Activated naive CD4-positive, alpha-beta T cell treated with Interleukin-2 at 50 U/mL for 16 hours (primary cell): ENCODE results near the gene TMEM44.

Source experiments
- DNase-seq: peaks from one replicate; pipeline ENCODE4 v3.0.0-alpha.2; 2020

TMEM44 gene

DNA sequence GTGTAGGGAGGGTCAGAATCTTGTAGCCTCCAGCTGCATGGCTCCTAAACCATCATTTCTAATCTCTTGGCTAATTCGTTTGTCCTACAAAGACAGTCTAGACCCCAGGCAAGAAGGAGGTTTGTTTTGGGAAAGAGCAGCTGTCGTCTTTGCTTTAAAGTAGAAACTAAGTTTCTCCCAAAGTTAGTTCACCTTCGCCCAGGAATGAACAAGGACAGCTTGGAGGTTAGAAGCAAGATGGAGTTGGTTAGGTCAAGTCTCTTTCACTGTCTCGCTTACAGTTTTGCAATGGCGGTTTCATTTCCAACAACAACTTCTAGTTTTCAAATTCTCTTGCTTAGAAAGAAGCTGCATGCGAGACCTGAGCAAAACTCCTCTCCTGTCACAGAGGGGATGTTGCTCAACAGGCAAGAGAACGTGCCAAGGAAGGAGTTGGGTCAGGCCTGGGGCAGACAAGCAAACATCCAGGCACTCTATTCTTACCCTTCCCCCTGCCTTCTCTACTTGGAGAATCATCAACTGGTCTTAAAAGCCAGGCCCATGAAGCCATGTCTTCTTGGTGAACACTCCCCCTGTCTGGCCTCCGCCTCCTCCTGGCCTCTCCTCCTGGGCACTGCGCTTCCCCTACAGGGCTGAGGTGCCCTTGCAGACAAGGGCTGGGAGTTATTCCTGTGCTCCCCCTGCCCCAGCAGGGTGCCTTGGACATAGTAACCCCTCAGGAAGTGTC, 57.6 kb downstream of the TMEM44 start:
- DNase-seq = no peak

- no peak for DNase-seq
Measured at GRCh38 chr3:194574639-194575483, 58.4 kb downstream of the TMEM44 start.

GRCh38 chr3:194573680-194574437, 59.4 kb downstream of the TMEM44 start:
- peak; percentile 50 for DNase-seq

DNA sequence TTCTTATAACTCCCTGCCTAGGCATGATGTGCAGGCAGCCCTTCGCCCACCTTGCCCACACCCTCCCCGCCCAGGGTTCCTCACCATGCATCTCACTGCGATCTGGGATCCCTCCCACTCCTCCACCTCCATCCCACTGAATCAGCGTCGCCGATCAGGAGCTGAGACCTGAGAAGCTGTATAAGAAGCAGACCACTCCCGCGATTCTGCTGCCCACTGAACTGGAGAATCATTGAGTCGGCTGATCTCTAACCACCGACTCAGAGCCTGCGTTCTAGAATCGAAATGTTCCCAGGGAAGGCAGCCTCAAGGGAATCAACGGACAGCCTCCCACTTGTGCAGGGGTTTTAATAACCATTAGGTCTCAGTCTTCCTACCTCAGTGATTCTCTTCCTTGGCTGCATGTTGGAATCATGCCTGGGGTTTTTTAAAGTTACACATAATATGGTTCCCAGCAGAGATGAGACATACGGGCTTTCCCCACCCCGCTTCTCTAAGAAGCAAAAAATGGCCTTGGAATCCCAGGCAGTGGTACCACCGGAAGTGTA, 60.2 kb downstream of the TMEM44 start:
- no peak for DNase-seq

DNA sequence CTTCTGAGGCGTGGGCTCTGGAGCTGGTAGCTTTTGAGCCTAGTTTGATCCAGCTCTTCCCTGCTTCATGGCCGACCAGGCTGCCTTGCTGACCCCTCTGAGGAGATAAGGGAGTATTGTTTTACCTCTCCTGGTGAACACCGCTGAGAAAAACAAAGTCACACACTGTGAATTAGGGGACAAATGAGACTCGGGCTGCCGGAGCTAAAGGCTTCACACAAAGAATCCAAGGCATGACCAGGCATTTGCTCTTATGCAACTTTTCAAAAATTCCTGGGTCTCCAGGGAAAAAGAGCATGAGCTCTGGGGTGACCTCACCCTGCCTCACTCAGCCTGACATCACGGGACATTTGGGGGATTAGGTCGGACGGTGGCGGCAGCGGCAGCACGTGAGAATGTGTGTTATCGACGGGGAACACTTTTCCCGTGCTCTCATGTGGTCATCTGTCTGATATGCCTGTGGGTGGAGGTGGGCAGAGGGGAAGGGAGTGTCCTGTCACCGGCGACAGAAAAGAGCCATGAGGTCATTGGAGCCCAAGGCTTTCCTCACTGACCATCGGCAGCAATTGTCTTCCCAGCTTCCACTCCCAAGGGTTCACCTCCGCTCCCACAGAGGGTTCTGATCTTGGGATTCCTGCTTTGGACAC, 61.0 kb downstream of the TMEM44 start:
- no peak for DNase-seq

DNA sequence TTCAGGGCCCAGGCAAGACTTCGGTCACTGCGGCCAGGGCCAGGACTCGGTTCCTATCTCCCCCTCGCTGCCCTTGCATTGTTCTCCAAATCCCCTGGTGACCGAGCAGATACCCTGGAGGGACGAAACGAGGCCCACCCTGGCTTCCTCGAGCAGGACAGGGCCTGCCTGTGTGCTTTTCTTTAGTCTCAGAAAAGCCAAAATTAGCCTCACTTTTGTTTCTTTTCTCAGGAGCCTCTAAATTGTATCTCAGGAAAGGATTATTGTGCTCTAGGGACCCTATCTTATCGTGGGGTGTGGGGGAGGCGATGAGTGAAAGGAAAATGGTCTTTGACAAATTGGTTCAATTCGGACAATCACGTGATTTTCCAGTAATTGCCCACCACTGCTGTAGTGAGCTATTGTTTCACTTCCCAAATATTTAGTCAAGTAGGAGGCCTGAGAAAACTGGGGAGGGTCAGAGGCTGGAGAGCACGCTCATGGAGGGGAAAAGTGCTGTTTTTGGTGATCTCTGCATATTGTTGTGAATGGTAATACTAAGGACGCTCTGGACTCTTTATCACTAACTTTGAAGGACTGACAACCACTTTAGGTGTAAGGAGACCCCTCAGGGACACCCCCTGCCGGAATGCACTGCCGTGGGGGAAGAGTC, 61.6 kb downstream of the TMEM44 start:
- no peak for DNase-seq

DNA sequence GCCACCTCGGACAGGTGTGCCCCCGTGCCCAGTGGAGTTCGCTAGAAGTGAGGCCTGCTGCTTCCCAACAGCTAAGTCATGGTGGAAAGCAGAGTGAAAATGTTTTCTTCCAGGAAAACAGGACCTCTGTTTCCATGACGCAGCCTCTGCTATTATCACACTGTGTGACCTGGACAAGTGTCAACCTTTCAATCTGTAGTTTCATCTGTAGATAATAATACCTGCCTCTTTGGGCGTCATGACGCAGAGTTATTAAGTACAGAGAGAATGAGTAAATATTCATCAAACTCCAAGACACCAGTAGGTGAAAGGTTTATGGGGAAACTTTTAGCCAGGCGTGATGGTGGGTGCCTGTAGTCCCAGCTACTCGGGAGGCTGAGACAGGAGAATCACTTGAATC, 62.3 kb downstream of the TMEM44 start:
- no peak for DNase-seq

GRCh38 chr3:194570235-194570634, 63.0 kb downstream of the TMEM44 start:
- no peak for DNase-seq

- no peak for DNase-seq
Measured at GRCh38 chr3:194569252-194569651, 64.0 kb downstream of the TMEM44 start.

DNA sequence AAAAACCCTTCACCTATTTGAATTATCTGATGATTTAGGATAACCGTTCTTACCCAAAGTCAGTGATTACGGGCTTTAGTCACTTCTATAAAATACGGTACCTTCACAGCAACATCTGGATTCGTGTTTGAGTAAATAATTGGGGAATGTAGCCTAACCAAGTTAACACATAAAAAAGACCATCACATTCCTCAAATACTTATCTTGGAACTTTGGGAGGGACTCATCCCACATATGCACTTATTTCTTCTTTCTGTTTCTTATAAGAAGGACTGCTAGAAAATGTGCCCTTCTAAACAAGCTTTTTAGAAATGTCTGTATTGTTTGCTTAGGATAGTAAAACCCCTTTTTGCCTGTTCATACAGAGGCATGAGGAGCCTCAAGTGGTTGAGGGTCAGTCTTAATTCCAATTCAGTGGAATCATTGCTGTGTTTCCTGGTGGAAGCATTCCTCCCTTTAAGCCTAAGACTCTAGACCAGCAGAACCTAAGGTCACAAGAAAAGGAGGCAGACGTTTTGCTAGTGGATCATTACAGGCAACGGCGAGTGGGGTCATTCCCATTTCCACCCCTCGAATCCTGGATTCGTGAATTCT, 67.5 kb downstream of the TMEM44 start:
- no peak for DNase-seq

GRCh38 chr3:194562986-194563385, 70.2 kb downstream of the TMEM44 start:
- DNase-seq = no peak

DNA sequence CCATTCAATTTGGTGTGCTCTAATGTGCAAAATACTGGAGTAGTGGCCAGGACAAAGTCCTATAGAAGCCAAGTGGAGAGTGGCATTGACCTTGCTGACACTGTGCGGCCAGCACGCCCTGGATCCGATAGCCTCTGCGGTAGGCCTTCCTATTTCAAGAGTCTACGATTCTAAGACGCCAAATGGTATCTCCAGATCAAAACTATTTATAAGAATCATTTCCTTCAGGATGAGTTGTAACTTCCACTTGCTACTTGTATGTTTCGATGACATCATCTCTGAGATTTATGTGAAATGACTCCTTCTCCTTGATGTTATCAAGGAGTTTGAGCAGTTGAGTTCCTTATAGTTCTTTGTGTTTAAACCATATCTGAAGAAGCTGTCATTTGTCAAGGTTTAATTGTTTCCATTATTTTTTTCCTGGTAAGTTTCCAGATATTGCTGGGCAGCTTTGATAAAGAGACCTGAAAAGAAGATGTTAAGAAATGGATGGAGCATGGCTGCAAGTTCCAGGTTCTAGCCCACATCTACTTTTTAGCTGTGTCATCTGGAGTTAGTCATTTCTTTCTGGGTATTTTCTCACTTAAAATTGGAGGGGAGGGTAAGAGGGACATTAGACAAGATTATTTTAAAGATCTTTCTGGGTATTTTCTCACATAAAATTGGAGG, 71.8 kb downstream of the TMEM44 start:
- DNase-seq = no peak

GRCh38 chr3:194560047-194560446, 73.2 kb downstream of the TMEM44 start:
- no peak for DNase-seq

- DNase-seq = no peak
Measured at GRCh38 chr3:194559530-194559929, 73.7 kb downstream of the TMEM44 start.

- peak; percentile 4 for DNase-seq
Measured at GRCh38 chr3:194556086-194557056, 76.8 kb downstream of the TMEM44 start.

GRCh38 chr3:194555175-194556062, 77.8 kb downstream of the TMEM44 start:
- no peak for DNase-seq

- no peak for DNase-seq
Measured at GRCh38 chr3:194554473-194555123, 78.6 kb downstream of the TMEM44 start.

DNA sequence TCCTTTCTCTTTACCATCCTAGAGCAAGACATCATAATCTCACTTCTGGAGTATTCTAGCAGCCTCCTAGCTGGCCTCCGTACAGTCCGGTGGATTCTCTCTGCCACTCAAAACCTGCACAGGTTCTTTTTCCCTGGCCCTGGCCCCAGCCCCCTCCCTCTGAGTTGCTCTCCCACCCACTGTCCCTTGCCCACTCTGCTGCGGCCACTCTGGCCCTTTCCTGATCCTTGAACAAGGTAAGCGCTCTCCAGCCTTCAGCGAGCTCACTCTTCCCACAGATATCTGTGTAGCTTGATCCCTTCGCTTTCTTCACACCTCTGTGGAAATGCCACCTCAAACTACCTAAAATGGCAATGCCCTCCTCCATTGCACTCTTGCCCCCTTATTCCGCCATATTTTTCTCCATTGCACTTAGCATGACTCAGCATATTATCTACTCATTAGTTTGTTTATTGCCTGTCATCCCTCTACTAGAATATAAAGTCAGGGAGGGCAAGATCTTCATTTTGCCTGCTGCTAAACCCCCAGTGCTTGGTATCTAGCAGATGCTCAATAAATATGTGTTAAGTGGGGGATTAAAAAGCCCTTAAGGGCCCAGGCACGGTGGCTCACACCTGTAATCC, 80.8 kb downstream of the TMEM44 start:
- no peak for DNase-seq
